ENCODE measurements around the gene ELAVL4.

DNA sequence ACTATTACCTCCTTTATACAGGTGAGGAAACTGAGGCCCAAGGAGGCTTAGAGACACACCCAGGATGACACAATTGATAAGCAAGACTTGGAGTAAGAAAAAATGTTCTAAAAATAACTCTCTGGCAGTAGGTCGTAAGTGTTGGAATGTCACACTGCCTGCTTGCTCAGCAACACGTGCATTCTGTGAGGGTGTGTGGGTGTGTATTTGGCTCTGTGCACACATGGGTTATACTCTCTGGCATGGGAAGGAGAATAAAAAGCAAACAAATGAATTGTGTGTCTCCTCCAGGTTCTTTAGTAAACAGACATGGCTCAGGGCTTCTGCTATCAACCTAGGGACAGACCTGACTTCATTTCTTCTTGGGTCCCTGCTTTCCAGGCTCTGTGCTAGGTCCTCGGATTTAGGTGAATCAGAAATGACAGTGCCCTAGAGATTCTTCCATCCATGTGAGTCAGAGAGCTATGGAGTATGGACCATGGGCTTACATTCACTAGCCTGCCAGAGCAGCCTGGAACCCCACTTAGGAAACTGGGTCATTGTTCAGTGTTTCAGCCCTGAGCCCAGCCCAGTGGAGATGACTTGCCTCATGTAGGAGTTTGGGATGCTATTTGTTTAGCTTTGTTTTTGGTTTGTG is 72.4 kb downstream of the ELAVL4 start:
- TF ChIP-seq, protein P1, sequence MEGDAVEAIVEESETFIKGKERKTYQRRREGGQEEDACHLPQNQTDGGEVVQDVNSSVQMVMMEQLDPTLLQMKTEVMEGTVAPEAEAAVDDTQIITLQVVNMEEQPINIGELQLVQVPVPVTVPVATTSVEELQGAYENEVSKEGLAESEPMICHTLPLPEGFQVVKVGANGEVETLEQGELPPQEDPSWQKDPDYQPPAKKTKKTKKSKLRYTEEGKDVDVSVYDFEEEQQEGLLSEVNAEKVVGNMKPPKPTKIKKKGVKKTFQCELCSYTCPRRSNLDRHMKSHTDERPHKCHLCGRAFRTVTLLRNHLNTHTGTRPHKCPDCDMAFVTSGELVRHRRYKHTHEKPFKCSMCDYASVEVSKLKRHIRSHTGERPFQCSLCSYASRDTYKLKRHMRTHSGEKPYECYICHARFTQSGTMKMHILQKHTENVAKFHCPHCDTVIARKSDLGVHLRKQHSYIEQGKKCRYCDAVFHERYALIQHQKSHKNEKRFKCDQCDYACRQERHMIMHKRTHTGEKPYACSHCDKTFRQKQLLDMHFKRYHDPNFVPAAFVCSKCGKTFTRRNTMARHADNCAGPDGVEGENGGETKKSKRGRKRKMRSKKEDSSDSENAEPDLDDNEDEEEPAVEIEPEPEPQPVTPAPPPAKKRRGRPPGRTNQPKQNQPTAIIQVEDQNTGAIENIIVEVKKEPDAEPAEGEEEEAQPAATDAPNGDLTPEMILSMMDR (IDR thresholded peaks at IDR 0.05; ENCODE audit: control extremely low read depth in 1 of 3, insufficient read depth in 1 of 3, low read depth in 1 of 3, low read length in 3 of 3): no peak
- TF ChIP-seq ASH2L (IDR thresholded peaks at IDR 0.05; ENCODE audit: low read length) (no peak), ZNF274 (IDR thresholded peaks at IDR 0.05; ENCODE audit: borderline replicate concordance, extremely low read depth, low read length) (no peak), JUND (IDR thresholded peaks at IDR 0.05; ENCODE audit: low read length) (no peak), BRCA1 (IDR thresholded peaks at IDR 0.05; ENCODE audit: low read depth, low read length) (no peak)
- TF ChIP-seq, protein P2, sequence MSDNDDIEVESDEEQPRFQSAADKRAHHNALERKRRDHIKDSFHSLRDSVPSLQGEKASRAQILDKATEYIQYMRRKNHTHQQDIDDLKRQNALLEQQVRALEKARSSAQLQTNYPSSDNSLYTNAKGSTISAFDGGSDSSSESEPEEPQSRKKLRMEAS (IDR thresholded peaks at IDR 0.05): no peak
- TF ChIP-seq, protein P3, sequence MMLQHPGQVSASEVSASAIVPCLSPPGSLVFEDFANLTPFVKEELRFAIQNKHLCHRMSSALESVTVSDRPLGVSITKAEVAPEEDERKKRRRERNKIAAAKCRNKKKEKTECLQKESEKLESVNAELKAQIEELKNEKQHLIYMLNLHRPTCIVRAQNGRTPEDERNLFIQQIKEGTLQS (IDR thresholded peaks at IDR 0.05; ENCODE audit: insufficient read depth, low read depth, low read length): no peak
